Loucy (cell line): ENCODE data around the gene GNAL.
"Not testable (repeated sequence)": the region's sequence is repeated elsewhere in the genome, so short reads cannot be mapped to it uniquely, and the experiment has no call there.

ENCODE experiments used
- H2AFZ ChIP-seq: fragments of 200-600 bp; sonication (generic); 2 replicates; pipeline ENCODE4 v1.6.0; 2016; ENCODE audit warnings: antibody characterized with exemption, mild to moderate bottlenecking, low read length, moderate library complexity
- H3F3A ChIP-seq: fragments of 200-600 bp; 2 replicates; pipeline ENCODE4 v1.6.0; 2016; ENCODE audit warnings: antibody characterized with exemption, low read depth, mild to moderate bottlenecking
- H3K27me3 ChIP-seq: fragments of 200-600 bp; sonication (generic); 2 replicates; pipeline ENCODE4 v1.6.1; 2014; ENCODE audit warnings: low read length, mild to moderate bottlenecking; ENCODE audit not compliant: insufficient read depth, poor library complexity, severe bottlenecking
- H3K36me3 ChIP-seq: fragments of 200-600 bp; sonication (generic); 2 replicates; pipeline ENCODE4 v1.6.1; 2016; ENCODE audit warnings: low read length; ENCODE audit not compliant: insufficient read depth
- H3K4me1 ChIP-seq: fragments of 200-600 bp; sonication (generic); 2 replicates; pipeline ENCODE4 v1.5.1; 2014; ENCODE audit warnings: low read length, mild to moderate bottlenecking; ENCODE audit not compliant: insufficient read depth, poor library complexity, severe bottlenecking
- H3K4me2 ChIP-seq: fragments of 200-600 bp; sonication (generic); 2 replicates; pipeline ENCODE4 v1.6.0; 2014; ENCODE audit warnings: antibody characterized with exemption, low read length, low read depth, mild to moderate bottlenecking; ENCODE audit not compliant: poor library complexity, severe bottlenecking
- H3K4me3 ChIP-seq: fragments of 200-600 bp; sonication (generic); 2 replicates; pipeline ENCODE4 v1.5.1; 2014; ENCODE audit warnings: low read length, mild to moderate bottlenecking, mixed read lengths; ENCODE audit not compliant: poor library complexity, severe bottlenecking
- H3K79me2 ChIP-seq: fragments of 200-600 bp; sonication (generic); 2 replicates; pipeline ENCODE4 v1.6.1; 2014; ENCODE audit warnings: low read length; ENCODE audit not compliant: insufficient read depth
- H3K9ac ChIP-seq: fragments of 200-600 bp; sonication (generic); 2 replicates; pipeline ENCODE4 v1.6.0; 2014; ENCODE audit warnings: mild to moderate bottlenecking, low read depth, low read length, moderate library complexity; ENCODE audit not compliant: poor library complexity, severe bottlenecking
- H3K9me2 ChIP-seq: fragments of 200-600 bp; sonication (generic); replicated peaks from 2 replicates; pipeline ENCODE4 v1.6.1; 2016; ENCODE audit warnings: low read depth, low read length, mixed read lengths
- H3K9me3 ChIP-seq: fragments of 200-600 bp; sonication (generic); 2 replicates; pipeline ENCODE4 v1.6.1; 2014; ENCODE audit warnings: mild to moderate bottlenecking, antibody characterized with exemption, low read length, low read depth; ENCODE audit not compliant: insufficient read depth
- H4K20me1 ChIP-seq: fragments of 200-600 bp; sonication (generic); 2 replicates; pipeline ENCODE4 v1.6.0; 2014; ENCODE audit warnings: antibody characterized with exemption, low read length, mild to moderate bottlenecking; ENCODE audit not compliant: insufficient read depth, poor library complexity, severe bottlenecking
- CTCF ChIP-seq: fragments of 200-600 bp; sonication (generic); conservative IDR thresholded peaks from 2 replicates; pipeline ENCODE4 v1.5.1; 2014; ENCODE audit warnings: mild to moderate bottlenecking, antibody characterized with exemption, low read length
- EZH2phosphoT487 ChIP-seq: fragments of 200-600 bp; IDR thresholded peaks from 2 replicates; pipeline ENCODE4 v1.6.1; 2018; ENCODE audit warnings: antibody characterized with exemption, mild to moderate bottlenecking, moderate library complexity, borderline replicate concordance

GNAL gene

GRCh38 chr18:11713756-11714155, 24.7 kb downstream of the GNAL start:
- Histone ChIP-seq H3F3A (no peaks in the 10 kb centered on the region), H3K9ac (no peak overlapping the region), H2AFZ (no peak overlapping the region), H3K27me3 (no peaks in the 10 kb centered on the region), H4K20me1 (no peaks in the 10 kb centered on the region), H3K9me3 (no peaks in the 10 kb centered on the region; the same call in 1 of the 2 replicates), H3K4me2 (no peak overlapping the region), H3K4me3 (no peak overlapping the region), H3K9me2 (no peaks in the 10 kb centered on the region), H3K36me3 (no peaks in the 10 kb centered on the region), H3K4me1 (no peaks in the 10 kb centered on the region), H3K79me2 (no peaks in the 10 kb centered on the region)
- TF ChIP-seq EZH2phosphoT487 = no peak
- no peak for TF ChIP-seq CTCF

- TF ChIP-seq CTCF (no peak), EZH2phosphoT487 (no peak)
- Histone ChIP-seq H3F3A (no peaks in the 10 kb centered on the region), H3K36me3 (no peaks in the 10 kb centered on the region), H2AFZ (no peak overlapping the region), H3K4me2 (no peak overlapping the region), H3K9ac (no peak overlapping the region), H3K4me1 (no peaks in the 10 kb centered on the region), H3K79me2 (no peaks in the 10 kb centered on the region), H4K20me1 (no peaks in the 10 kb centered on the region), H3K9me2 (no peaks in the 10 kb centered on the region), H3K9me3 (no peaks in the 10 kb centered on the region; the same call in 1 of the 2 replicates), H3K27me3 (no peaks in the 10 kb centered on the region), H3K4me3 (no peak overlapping the region)
Measured at GRCh38 chr18:11714244-11714918, 25.3 kb downstream of the GNAL start.

GRCh38 chr18:11716767-11717315, 27.8 kb downstream of the GNAL start:
- H3K36me3 ChIP-seq, H3K9me2 ChIP-seq, H3K4me3 ChIP-seq, H3K4me1 ChIP-seq, H3K9me3 ChIP-seq, H2AFZ ChIP-seq, H4K20me1 ChIP-seq, H3K9ac ChIP-seq, H3K27me3 ChIP-seq, H3K4me2 ChIP-seq, H3F3A ChIP-seq, H3K79me2 ChIP-seq: not testable (repeated sequence)

- Histone ChIP-seq H3K4me1 (no peaks in the 10 kb centered on the region), H3K36me3 (no peaks in the 10 kb centered on the region), H3K9ac (no peak overlapping the region), H3K27me3 (no peaks in the 10 kb centered on the region), H3K79me2 (no peaks in the 10 kb centered on the region), H3F3A (no peaks in the 10 kb centered on the region), H4K20me1 (no peaks in the 10 kb centered on the region), H3K4me3 (no peak overlapping the region), H3K4me2 (no peak overlapping the region), H3K9me3 (no peaks in the 10 kb centered on the region), H3K9me2 (no peaks in the 10 kb centered on the region), H2AFZ (no peak overlapping the region)
- TF ChIP-seq EZH2phosphoT487 (no peak), CTCF (no peak)
Measured at GRCh38 chr18:11719050-11719449, 30.0 kb downstream of the GNAL start.
